MCF 10A (cell line): ENCODE results near the gene ICOS. TPM values are rescaled to one million over a fixed set of nuclear protein-coding genes. Genes with fewer than 3 reads are reported as not detected.

ENCODE experiments used
- Bru-seq: library from RNA; stranded (reverse); fragments of 400-500 nt; gene quantifications from one replicate; lab custom pipeline; 2021; lab: Mats Ljungman, UMichigan
- BruChase-seq, 2 experiments: library from RNA; stranded (reverse); fragments of 400-500 nt; gene quantifications; one replicate each; lab custom pipeline; 2021; lab: Mats Ljungman, UMichigan
- BruUV-seq: library from RNA; stranded (reverse); fragments of 400-500 nt; replicated peaks from 2 replicates; lab custom pipeline; 2021; lab: Mats Ljungman, UMichigan
- CTCF ChIA-PET: fragments of 300-600 bp; sonication (Branson Sonifier 250); formaldehyde crosslinking; extraction: SDS; loops from one replicate; lab custom pipeline; 2021; ENCODE audit warnings: antibody characterized with exemption, inconsistent platforms; lab: Yijun Ruan, JAX
- POLR2A ChIA-PET: fragments of 300-600, 350-650 bp; sonication (Branson Sonifier 250); formaldehyde crosslinking; extraction: SDS; loops from one replicate; lab custom pipeline; 2020; ENCODE audit warnings: antibody characterized with exemption, inconsistent platforms; lab: Yijun Ruan, JAX
- DNase-seq: peaks from one replicate; pipeline ENCODE4 v3.0.0-alpha.2; 2018; ENCODE audit not compliant: unreplicated experiment
- H3K27ac Mint-ChIP-seq: one replicate; pipeline ENCODE4 v1.8.0; 2022; ENCODE audit warnings: mild to moderate bottlenecking, low read depth, mixed read lengths; ENCODE audit not compliant: unreplicated experiment
- H3K27me3 Mint-ChIP-seq: one replicate; pipeline ENCODE4 v1.8.0; 2022; ENCODE audit warnings: mixed read lengths; ENCODE audit not compliant: insufficient read depth, unreplicated experiment
- H3K36me3 Mint-ChIP-seq: one replicate; pipeline ENCODE4 v1.8.0; 2022; ENCODE audit warnings: mild to moderate bottlenecking, moderate library complexity, mixed read lengths; ENCODE audit not compliant: insufficient read depth, unreplicated experiment
- H3K4me1 Mint-ChIP-seq: one replicate; pipeline ENCODE4 v1.8.0; 2022; ENCODE audit warnings: mixed read lengths; ENCODE audit not compliant: insufficient read depth, unreplicated experiment
- H3K4me3 Mint-ChIP-seq: one replicate; pipeline ENCODE4 v1.8.0; 2022; ENCODE audit warnings: mild to moderate bottlenecking, moderate library complexity, mixed read lengths; ENCODE audit not compliant: unreplicated experiment
- H3K9me3 Mint-ChIP-seq: one replicate; pipeline ENCODE4 v1.8.0; 2022; ENCODE audit warnings: mixed read lengths; ENCODE audit not compliant: unreplicated experiment
- CTCF ChIP-seq: fragments of 200-600 bp; IDR thresholded peaks from one replicate; pipeline ENCODE4 v1.8.0; 2022; ENCODE audit warnings: antibody characterized with exemption, mild to moderate bottlenecking; ENCODE audit not compliant: unreplicated experiment
- intact Hi-C: fragments of 100-400 bp; cut with micrococcal nuclease; formaldehyde crosslinking; loops from 2 replicates; pipeline ENCODE4 v1.14.1; 2022
- long read RNA-seq: library from polyadenylated mRNA; stranded (forward); transcript quantifications from one replicate; pipeline ENCODE4 v2.0.0, GENCODE V29; 2022
- total RNA-seq: library from RNA; stranded (reverse); gene quantifications from 2 replicates; pipeline ENCODE4 v1.2.3, GENCODE V29; 2022

Gene ICOS
- total RNA-seq = not detected in 2 replicates
- Bru-seq, nascent RNA = percentile 5 among the genes with signal in this experiment
- not detected for BruChase-seq, experiment 1, labeled RNA remaining after a 6-hour chase
- BruChase-seq, experiment 2, labeled RNA remaining after a 2-hour chase = not detected
- long read RNA-seq = 0 reads

- no peak for TF ChIP-seq CTCF
- Mint-ChIP-seq H3K4me1 (no peaks in the 10 kb centered on the region), H3K9me3 (no peaks in the 10 kb centered on the region), H3K36me3 (no peaks in the 10 kb centered on the region), H3K4me3 (no peak within 1 kb of the TSS), H3K27ac (no peak within 1 kb of the TSS), H3K27me3 (peaks cover 11% of the 10 kb centered on the region)
- no peak for DNase-seq
- ChIA-PET CTCF (no interaction called here), POLR2A (no interaction called here)
- intact Hi-C loops = no loop called here
- no TSS peak for BruUV-seq
These were observed at the start of gene ICOS for GRCh38 chr2:203936535-203936934. Gene ICOS, plus strand, starts transcription at chr2:203936763. Its CDS starts 52 bp downstream, at chr2:203936815.

GRCh38 chr2:203887677-203888076 is 48.9 kb upstream of the ICOS start:
- no peak for DNase-seq
- Mint-ChIP-seq H3K4me3 (no peak overlapping the region), H3K9me3 (no peaks in the 10 kb centered on the region), H3K4me1 (peaks cover 5% of the 10 kb centered on the region), H3K27me3 (no peaks in the 10 kb centered on the region), H3K27ac (no peak overlapping the region), H3K36me3 (no peaks in the 10 kb centered on the region)
- no TSS peak for BruUV-seq
- no peak for TF ChIP-seq CTCF
- intact Hi-C loops = no loop called here
- POLR2A ChIA-PET = no interaction called here
- CTCF ChIA-PET = no interaction called here

GRCh38 chr2:203889542-203889941 is 47.0 kb upstream of the ICOS start:
- TF ChIP-seq CTCF = no peak
- no TSS peak for BruUV-seq
- ChIA-PET POLR2A (interaction anchor here (0.8 kb wide), 1 partner anchor 130 kb away, joined by 3 read pairs; no protein-coding TSS in a partner anchor), CTCF (interaction anchor here (0.8 to 1.5 kb wide), 2 partner anchors 14 to 21 kb away, joined by 3 read pairs; no protein-coding TSS in a partner anchor)
- Mint-ChIP-seq H3K9me3 (no peaks in the 10 kb centered on the region), H3K27me3 (no peaks in the 10 kb centered on the region), H3K27ac (no peak overlapping the region), H3K4me3 (no peak overlapping the region), H3K4me1 (peaks cover 5% of the 10 kb centered on the region), H3K36me3 (no peaks in the 10 kb centered on the region)
- intact Hi-C loops = no loop called here
- no peak for DNase-seq

- TF ChIP-seq CTCF = no peak
- intact Hi-C loops = no loop called here
- H3K4me3 Mint-ChIP-seq = no peak overlapping the region
- no peak for DNase-seq
- peaks cover 5% of the 10 kb centered on the region for H3K4me1 Mint-ChIP-seq
- H3K27me3 Mint-ChIP-seq = no peaks in the 10 kb centered on the region
- no peaks in the 10 kb centered on the region for H3K36me3 Mint-ChIP-seq
- CTCF ChIA-PET = interaction anchor here (0.8 to 1.5 kb wide), 2 partner anchors 14 to 20 kb away, joined by 3 read pairs; no protein-coding TSS in a partner anchor
- no peak overlapping the region for H3K27ac Mint-ChIP-seq
- H3K9me3 Mint-ChIP-seq = no peaks in the 10 kb centered on the region
- no TSS peak for BruUV-seq
- POLR2A ChIA-PET = interaction anchor here (0.8 kb wide), 1 partner anchor 129 kb away, joined by 3 read pairs; no protein-coding TSS in a partner anchor
These were observed 46.6 kb upstream of the ICOS start for GRCh38 chr2:203889944-203890343.
